Measurements from ENCODE around the gene RBCK1. TPM values are rescaled to one million over a fixed set of nuclear protein-coding genes. Genes with fewer than 3 reads are reported as not detected.

RBCK1 gene
- polyA plus RNA-seq, 1 donor from 2014 or later: 38.4 TPM

- no peaks in the 10 kb centered on the region for H4K20me1 ChIP-seq (ENCODE audit: insufficient read depth)
- H3K36me3 ChIP-seq (ENCODE audit: insufficient read depth, low read length): peaks cover 11% of the 10 kb centered on the region
- H3K4me3 ChIP-seq (ENCODE audit: low read length): no peak overlapping the region
- H3K27ac ChIP-seq (ENCODE audit: low read length): no peak overlapping the region
- H3K9me3 ChIP-seq (ENCODE audit: low read length): no peaks in the 10 kb centered on the region
- no peak overlapping the region for H2AFZ ChIP-seq (ENCODE audit: low read depth, low read length)
- TF ChIP-seq EP300 (conservative IDR thresholded peaks at IDR 0.05; ENCODE audit: poor library complexity, severe bottlenecking) (no peak), EZH2 (IDR thresholded peaks at IDR 0.05; ENCODE audit: borderline replicate concordance, insufficient read depth, low read length, poor library complexity, severe bottlenecking) (no peak), MXI1 (conservative IDR thresholded peaks at IDR 0.05; ENCODE audit: poor library complexity, severe bottlenecking) (no peak), REST (IDR thresholded peaks at IDR 0.05; ENCODE audit: borderline replicate concordance) (no peak)
- H3F3A ChIP-seq (ENCODE audit: insufficient read depth, low read length, poor library complexity, severe bottlenecking): no peaks in the 10 kb centered on the region
- H3K9ac ChIP-seq (ENCODE audit: low read length): no peak overlapping the region
- H3K79me2 ChIP-seq (replicated peaks; ENCODE audit: insufficient read depth, low read length): no peaks in the 10 kb centered on the region
- no peaks in the 10 kb centered on the region for H3K27me3 ChIP-seq (ENCODE audit: insufficient read depth, low read depth, low read length)
- H3K9me2 ChIP-seq (ENCODE audit: insufficient read depth, low read length): no peaks in the 10 kb centered on the region
- H3K4me2 ChIP-seq (ENCODE audit: low read length): no peak overlapping the region
These were observed 71.4 kb downstream of the RBCK1 start for GRCh38 chr20:479487-479886.

GRCh38 chr20:480044-480443 is 71.9 kb downstream of the RBCK1 start:
- Histone ChIP-seq H3K9me2 (ENCODE audit: insufficient read depth, low read length) (no peaks in the 10 kb centered on the region), H3K27me3 (ENCODE audit: insufficient read depth, low read depth, low read length) (no peaks in the 10 kb centered on the region), H2AFZ (ENCODE audit: low read depth, low read length) (no peak overlapping the region), H3K79me2 (replicated peaks; ENCODE audit: insufficient read depth, low read length) (no peaks in the 10 kb centered on the region), H3K9me3 (ENCODE audit: low read length) (no peaks in the 10 kb centered on the region), H3K4me3 (ENCODE audit: low read length) (no peak overlapping the region), H3K27ac (ENCODE audit: low read length) (no peak overlapping the region), H3K4me2 (ENCODE audit: low read length) (no peak overlapping the region), H3K9ac (ENCODE audit: low read length) (no peak overlapping the region), H3F3A (ENCODE audit: insufficient read depth, low read length, poor library complexity, severe bottlenecking) (no peaks in the 10 kb centered on the region), H3K36me3 (ENCODE audit: insufficient read depth, low read length) (peaks cover 11% of the 10 kb centered on the region), H4K20me1 (ENCODE audit: insufficient read depth) (no peaks in the 10 kb centered on the region)
- TF ChIP-seq EP300 (conservative IDR thresholded peaks at IDR 0.05; ENCODE audit: poor library complexity, severe bottlenecking) (no peak), REST (IDR thresholded peaks at IDR 0.05; ENCODE audit: borderline replicate concordance) (no peak), TAF1 (IDR thresholded peaks at IDR 0.05; ENCODE audit: low read depth) (no peak)

GRCh38 chr20:481167-481566 is 73.1 kb downstream of the RBCK1 start:
- Histone ChIP-seq H3K9me3 (ENCODE audit: low read length) (no peaks in the 10 kb centered on the region), H3K79me2 (replicated peaks; ENCODE audit: insufficient read depth, low read length) (no peaks in the 10 kb centered on the region), H4K20me1 (ENCODE audit: insufficient read depth) (no peaks in the 10 kb centered on the region), H3K4me2 (ENCODE audit: low read length) (no peak overlapping the region), H3K4me3 (ENCODE audit: low read length) (no peak overlapping the region), H2AFZ (ENCODE audit: low read depth, low read length) (no peak overlapping the region), H3F3A (ENCODE audit: insufficient read depth, low read length, poor library complexity, severe bottlenecking) (no peaks in the 10 kb centered on the region), H3K36me3 (ENCODE audit: insufficient read depth, low read length) (peaks cover 15% of the 10 kb centered on the region), H3K9me2 (ENCODE audit: insufficient read depth, low read length) (no peaks in the 10 kb centered on the region), H3K27ac (ENCODE audit: low read length) (no peak overlapping the region), H3K27me3 (ENCODE audit: insufficient read depth, low read depth, low read length) (no peaks in the 10 kb centered on the region), H3K9ac (ENCODE audit: low read length) (no peak overlapping the region)
- TF ChIP-seq EP300 (conservative IDR thresholded peaks at IDR 0.05; ENCODE audit: poor library complexity, severe bottlenecking) (no peak), CTCF (IDR thresholded peaks at IDR 0.05; ENCODE audit: poor library complexity, severe bottlenecking) (no peak), POLR2AphosphoS5 (IDR thresholded peaks at IDR 0.05) (no peak), SMC3 (conservative IDR thresholded peaks at IDR 0.05; ENCODE audit: poor library complexity) (no peak), TAF1 (IDR thresholded peaks at IDR 0.05; ENCODE audit: low read depth) (no peak), REST (IDR thresholded peaks at IDR 0.05; ENCODE audit: borderline replicate concordance) (no peak), MXI1 (conservative IDR thresholded peaks at IDR 0.05; ENCODE audit: poor library complexity, severe bottlenecking) (no peak), EZH2 (IDR thresholded peaks at IDR 0.05; ENCODE audit: borderline replicate concordance, insufficient read depth, low read length, poor library complexity, severe bottlenecking) (no peak), RAD21 (conservative IDR thresholded peaks at IDR 0.05) (no peak)

Data from neural cell (in vitro differentiated cells).